GM23338 (cell line): ENCODE measurements around the gene TANGO2. TPM values are rescaled to one million over a fixed set of nuclear protein-coding genes. Genes with fewer than 3 reads are reported as not detected.

Experiments used
- ATAC-seq: fragments of 200-7000 bp; cut with Tn5 transposase; 3 replicates; pipeline ENCODE4 v1.9.1; 2020
- DNase-seq: peaks from one replicate; pipeline ENCODE4 v3.0.0-alpha.2; 2015; ENCODE audit warnings: low spot score
- H2AFZ ChIP-seq: fragments of 200-600 bp; sonication (generic); 2 replicates; pipeline ENCODE4 v1.8.0; 2016; ENCODE audit warnings: antibody characterized with exemption, mild to moderate bottlenecking, moderate library complexity
- H3F3A ChIP-seq: fragments of 200-600 bp; sonication (generic); replicated peaks from 2 replicates; pipeline ENCODE4 v1.8.0; 2017; ENCODE audit warnings: antibody characterized with exemption, mixed run types, low read depth
- H3K27ac ChIP-seq: fragments of 200-600 bp; sonication (generic); 2 replicates; pipeline ENCODE4 v1.6.1; 2016; ENCODE audit warnings: low read depth
- H3K27me3 ChIP-seq: fragments of 200-600 bp; sonication (generic); 2 replicates; pipeline ENCODE4 v1.8.0; 2016; ENCODE audit warnings: mild to moderate bottlenecking, mixed run types, moderate library complexity; ENCODE audit not compliant: insufficient read depth
- H3K36me3 ChIP-seq: fragments of 200-600 bp; sonication (generic); 2 replicates; pipeline ENCODE4 v1.8.0; 2016; ENCODE audit warnings: mild to moderate bottlenecking; ENCODE audit not compliant: insufficient read depth
- H3K4me1 ChIP-seq: fragments of 200-600 bp; sonication (generic); 2 replicates; pipeline ENCODE4 v1.8.0; 2016; ENCODE audit warnings: mild to moderate bottlenecking, moderate library complexity; ENCODE audit not compliant: insufficient read depth
- H3K4me2 ChIP-seq: fragments of 200-600 bp; sonication (generic); 2 replicates; pipeline ENCODE4 v1.7.1; 2017; ENCODE audit warnings: mixed run types
- H3K4me3 ChIP-seq: fragments of 200-600 bp; sonication (generic); 2 replicates; pipeline ENCODE4 v1.6.1; 2016; ENCODE audit warnings: mixed run types
- H3K79me2 ChIP-seq: fragments of 200-600 bp; sonication (generic); replicated peaks from 2 replicates; pipeline ENCODE4 v1.8.0; 2017; ENCODE audit warnings: mild to moderate bottlenecking; ENCODE audit not compliant: insufficient read depth
- H3K9me2 ChIP-seq: fragments of 200-600 bp; sonication (generic); 2 replicates; pipeline ENCODE4 v1.8.0; 2017; ENCODE audit not compliant: insufficient read depth
- H4K20me1 ChIP-seq: fragments of 200-600 bp; sonication (generic); replicated peaks from 2 replicates; pipeline ENCODE4 v1.8.0; 2017; ENCODE audit warnings: mild to moderate bottlenecking; ENCODE audit not compliant: insufficient read depth
- H3K27ac Mint-ChIP-seq: 2 replicates; pipeline ENCODE4 v1.8.0; 2020; ENCODE audit warnings: inconsistent platforms, mild to moderate bottlenecking, moderate library complexity, mixed read lengths
- H3K27me3 Mint-ChIP-seq: 3 replicates; pipeline ENCODE4 v1.8.0; 2022; ENCODE audit warnings: low read depth, mild to moderate bottlenecking, moderate library complexity, mixed read lengths, inconsistent platforms; ENCODE audit not compliant: insufficient read depth, poor library complexity
- H3K36me3 Mint-ChIP-seq: 3 replicates; pipeline ENCODE4 v1.8.0; 2021; ENCODE audit warnings: low read depth, mild to moderate bottlenecking, inconsistent platforms, moderate library complexity, mixed read lengths
- H3K4me1 Mint-ChIP-seq: 3 replicates; pipeline ENCODE4 v1.8.0; 2020; ENCODE audit warnings: mild to moderate bottlenecking, inconsistent platforms, mixed read lengths
- H3K4me3 Mint-ChIP-seq: 3 replicates; pipeline ENCODE4 v1.8.0; 2021; ENCODE audit warnings: moderate library complexity, mild to moderate bottlenecking, inconsistent platforms, mixed read lengths
- H3K9me3 Mint-ChIP-seq: 3 replicates; pipeline ENCODE4 v1.8.0; 2020; ENCODE audit warnings: moderate library complexity, mild to moderate bottlenecking, inconsistent platforms, mixed read lengths
- ETS1 ChIP-seq: IDR thresholded peaks from 2 replicates; pipeline ENCODE4 v1.6.1; 2016; ENCODE audit warnings: antibody characterized with exemption
- EZH2phosphoT487 ChIP-seq: fragments of 200-600 bp; sonication (generic); IDR thresholded peaks from one replicate; pipeline ENCODE4 v1.8.1; 2018; ENCODE audit warnings: antibody characterized with exemption; ENCODE audit not compliant: unreplicated experiment
- JUNB ChIP-seq: IDR thresholded peaks from one replicate; pipeline ENCODE4 v1.6.1; 2016; ENCODE audit warnings: antibody characterized with exemption; ENCODE audit not compliant: unreplicated experiment
- NANOG ChIP-seq: IDR thresholded peaks from 2 replicates; pipeline ENCODE4 v1.6.1; 2016; ENCODE audit warnings: antibody characterized with exemption, borderline replicate concordance
- STAT1 ChIP-seq: IDR thresholded peaks from one replicate; pipeline ENCODE4 v1.6.1; 2016; ENCODE audit warnings: antibody characterized with exemption; ENCODE audit not compliant: unreplicated experiment
- polyA plus RNA-seq: library from polyadenylated mRNA; unstranded; fragments of >200 nt; fragmentation: Nextera tagmentation; extraction: Ambion mirVana; gene quantifications from 2 replicates; pipeline ENCODE4 v1.2.1, GENCODE V29; 2016
- total RNA-seq: library from RNA; depleted of rRNA; stranded (reverse); fragments of >200 nt; shearing (Covaris generic); gene quantifications from 2 replicates; pipeline ENCODE4 v1.2.3, GENCODE V29; 2014
- TF ChIP-seq, protein P1 (sequence below), 2 experiments: fragments of 200-600 bp in 1 of 2; sonication (generic) in 1 of 2; conservative IDR thresholded peaks; 2 replicates each; pipeline versions ENCODE4 v1.5.1 to v1.6.1; 2016 to 2017; ENCODE audit warnings: antibody characterized with exemption in 2 of 2, low read depth in 2 of 2, mild to moderate bottlenecking in 2 of 2, moderate library complexity in 1 of 2
- TF ChIP-seq, protein P2 (sequence below): IDR thresholded peaks from one replicate; pipeline ENCODE4 v1.6.1; 2018; ENCODE audit warnings: antibody characterized with exemption; ENCODE audit not compliant: unreplicated experiment

The TANGO2 gene
- total and polyA plus RNA-seq, 2 experiments from 2014 or later: 6.9 to 15.0 TPM

- Histone ChIP-seq H3K79me2 (no peaks in the 10 kb centered on the region), H3K27me3 (no peaks in the 10 kb centered on the region), H3K4me1 (peaks cover 17% of the 10 kb centered on the region), H3F3A (no peaks in the 10 kb centered on the region), H3K4me2 (no peak overlapping the region), H3K36me3 (peaks cover 8% of the 10 kb centered on the region), H4K20me1 (no peaks in the 10 kb centered on the region; the same call in 1 of the 2 replicates), H3K4me3 (no peak overlapping the region), H3K9me2 (no peaks in the 10 kb centered on the region), H2AFZ (no peak overlapping the region), H3K27ac (no peak overlapping the region)
- Mint-ChIP-seq H3K4me1 (peaks cover 31% of the 10 kb centered on the region), H3K27ac (no peak overlapping the region; the same call in 1 of the 2 replicates), H3K4me3 (no peak overlapping the region), H3K36me3 (peaks cover 19% of the 10 kb centered on the region), H3K9me3 (peaks cover 20% of the 10 kb centered on the region), H3K27me3 (peaks cover 7% of the 10 kb centered on the region)
- TF ChIP-seq, protein P1, sequence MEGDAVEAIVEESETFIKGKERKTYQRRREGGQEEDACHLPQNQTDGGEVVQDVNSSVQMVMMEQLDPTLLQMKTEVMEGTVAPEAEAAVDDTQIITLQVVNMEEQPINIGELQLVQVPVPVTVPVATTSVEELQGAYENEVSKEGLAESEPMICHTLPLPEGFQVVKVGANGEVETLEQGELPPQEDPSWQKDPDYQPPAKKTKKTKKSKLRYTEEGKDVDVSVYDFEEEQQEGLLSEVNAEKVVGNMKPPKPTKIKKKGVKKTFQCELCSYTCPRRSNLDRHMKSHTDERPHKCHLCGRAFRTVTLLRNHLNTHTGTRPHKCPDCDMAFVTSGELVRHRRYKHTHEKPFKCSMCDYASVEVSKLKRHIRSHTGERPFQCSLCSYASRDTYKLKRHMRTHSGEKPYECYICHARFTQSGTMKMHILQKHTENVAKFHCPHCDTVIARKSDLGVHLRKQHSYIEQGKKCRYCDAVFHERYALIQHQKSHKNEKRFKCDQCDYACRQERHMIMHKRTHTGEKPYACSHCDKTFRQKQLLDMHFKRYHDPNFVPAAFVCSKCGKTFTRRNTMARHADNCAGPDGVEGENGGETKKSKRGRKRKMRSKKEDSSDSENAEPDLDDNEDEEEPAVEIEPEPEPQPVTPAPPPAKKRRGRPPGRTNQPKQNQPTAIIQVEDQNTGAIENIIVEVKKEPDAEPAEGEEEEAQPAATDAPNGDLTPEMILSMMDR (conservative IDR thresholded peaks at IDR 0.05; ENCODE audit: low read depth in 2 of 2): peak; percentile 13 to 48; a peak in 2 of 4 replicates
- no peak for TF ChIP-seq EZH2phosphoT487
- ATAC-seq (peak; percentile 49), DNase-seq (peak; percentile 30)
Measured at GRCh38 chr22:20000246-20001081, 20.4 kb upstream of the TANGO2 start.

DNA sequence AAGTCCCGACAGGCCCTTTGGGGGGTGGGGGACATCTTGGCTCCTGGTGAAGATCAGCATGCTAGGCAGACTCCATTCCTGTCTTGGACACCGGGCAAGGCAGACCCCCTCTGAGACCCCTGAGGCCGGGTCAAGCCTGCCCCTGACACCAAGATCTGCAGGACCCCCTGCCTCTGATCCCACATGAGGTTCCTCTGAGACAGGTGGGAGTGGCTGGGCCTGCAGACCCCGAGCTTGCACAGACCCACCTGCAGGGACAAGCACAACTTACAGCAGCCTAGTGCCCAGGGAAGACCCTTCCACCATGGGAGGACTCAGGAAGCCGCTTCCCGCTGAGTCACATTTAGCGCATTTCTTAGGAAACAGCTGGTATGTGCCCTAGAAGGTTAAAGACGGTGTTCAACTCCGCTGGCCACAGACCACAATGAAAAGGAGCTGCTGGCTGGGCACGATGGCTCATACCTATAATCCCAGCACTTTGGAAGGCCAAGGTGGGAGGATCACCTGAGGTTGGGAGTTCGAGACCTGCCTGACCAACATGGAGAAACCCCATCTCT, 19.8 kb upstream of the TANGO2 start:
- peaks cover 31% of the 10 kb centered on the region for H3K4me1 Mint-ChIP-seq
- DNase-seq (peak; percentile 33), ATAC-seq (no peak)
- H3K27ac Mint-ChIP-seq: no peak overlapping the region
- Histone ChIP-seq H3K79me2 (no peaks in the 10 kb centered on the region), H3F3A (no peaks in the 10 kb centered on the region), H2AFZ (no peak overlapping the region), H3K4me3 (no peak overlapping the region), H3K9me2 (no peaks in the 10 kb centered on the region), H3K27me3 (no peaks in the 10 kb centered on the region), H4K20me1 (no peaks in the 10 kb centered on the region; the same call in 1 of the 2 replicates), H3K36me3 (peaks cover 8% of the 10 kb centered on the region), H3K27ac (no peak overlapping the region), H3K4me1 (peaks cover 17% of the 10 kb centered on the region), H3K4me2 (no peak overlapping the region)
- peaks cover 21% of the 10 kb centered on the region for H3K36me3 Mint-ChIP-seq
- peaks cover 7% of the 10 kb centered on the region for H3K27me3 Mint-ChIP-seq
- no peak overlapping the region for H3K4me3 Mint-ChIP-seq
- peaks cover 20% of the 10 kb centered on the region for H3K9me3 Mint-ChIP-seq
- no peak for TF ChIP-seq ETS1
- no peak for TF ChIP-seq EZH2phosphoT487
- TF ChIP-seq, protein P1 (conservative IDR thresholded peaks at IDR 0.05; ENCODE audit: low read depth in 2 of 2): no peak
- no peak for TF ChIP-seq NANOG
- no peak for TF ChIP-seq STAT1
- TF ChIP-seq, protein P2, sequence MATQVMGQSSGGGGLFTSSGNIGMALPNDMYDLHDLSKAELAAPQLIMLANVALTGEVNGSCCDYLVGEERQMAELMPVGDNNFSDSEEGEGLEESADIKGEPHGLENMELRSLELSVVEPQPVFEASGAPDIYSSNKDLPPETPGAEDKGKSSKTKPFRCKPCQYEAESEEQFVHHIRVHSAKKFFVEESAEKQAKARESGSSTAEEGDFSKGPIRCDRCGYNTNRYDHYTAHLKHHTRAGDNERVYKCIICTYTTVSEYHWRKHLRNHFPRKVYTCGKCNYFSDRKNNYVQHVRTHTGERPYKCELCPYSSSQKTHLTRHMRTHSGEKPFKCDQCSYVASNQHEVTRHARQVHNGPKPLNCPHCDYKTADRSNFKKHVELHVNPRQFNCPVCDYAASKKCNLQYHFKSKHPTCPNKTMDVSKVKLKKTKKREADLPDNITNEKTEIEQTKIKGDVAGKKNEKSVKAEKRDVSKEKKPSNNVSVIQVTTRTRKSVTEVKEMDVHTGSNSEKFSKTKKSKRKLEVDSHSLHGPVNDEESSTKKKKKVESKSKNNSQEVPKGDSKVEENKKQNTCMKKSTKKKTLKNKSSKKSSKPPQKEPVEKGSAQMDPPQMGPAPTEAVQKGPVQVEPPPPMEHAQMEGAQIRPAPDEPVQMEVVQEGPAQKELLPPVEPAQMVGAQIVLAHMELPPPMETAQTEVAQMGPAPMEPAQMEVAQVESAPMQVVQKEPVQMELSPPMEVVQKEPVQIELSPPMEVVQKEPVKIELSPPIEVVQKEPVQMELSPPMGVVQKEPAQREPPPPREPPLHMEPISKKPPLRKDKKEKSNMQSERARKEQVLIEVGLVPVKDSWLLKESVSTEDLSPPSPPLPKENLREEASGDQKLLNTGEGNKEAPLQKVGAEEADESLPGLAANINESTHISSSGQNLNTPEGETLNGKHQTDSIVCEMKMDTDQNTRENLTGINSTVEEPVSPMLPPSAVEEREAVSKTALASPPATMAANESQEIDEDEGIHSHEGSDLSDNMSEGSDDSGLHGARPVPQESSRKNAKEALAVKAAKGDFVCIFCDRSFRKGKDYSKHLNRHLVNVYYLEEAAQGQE: no peak
- no peak for TF ChIP-seq JUNB
